DOHH2 (cell line): ENCODE results near the gene RALGDS.

Experiments used
- EZH2phosphoT487 ChIP-seq: fragments of 200-600 bp; sonication (generic); IDR thresholded peaks from 2 replicates; pipeline ENCODE4 v1.6.1; 2017; ENCODE audit warnings: borderline replicate concordance, mild to moderate bottlenecking, antibody characterized with exemption, low read length, moderate library complexity, mixed read lengths
- TF ChIP-seq, protein P1 (sequence below): fragments of 200-600 bp; sonication (generic); IDR thresholded peaks from one replicate; pipeline ENCODE4 v1.5.1; 2014; ENCODE audit warnings: antibody characterized with exemption, mild to moderate bottlenecking, low read depth, low read length; ENCODE audit not compliant: poor library complexity, severe bottlenecking

DNA sequence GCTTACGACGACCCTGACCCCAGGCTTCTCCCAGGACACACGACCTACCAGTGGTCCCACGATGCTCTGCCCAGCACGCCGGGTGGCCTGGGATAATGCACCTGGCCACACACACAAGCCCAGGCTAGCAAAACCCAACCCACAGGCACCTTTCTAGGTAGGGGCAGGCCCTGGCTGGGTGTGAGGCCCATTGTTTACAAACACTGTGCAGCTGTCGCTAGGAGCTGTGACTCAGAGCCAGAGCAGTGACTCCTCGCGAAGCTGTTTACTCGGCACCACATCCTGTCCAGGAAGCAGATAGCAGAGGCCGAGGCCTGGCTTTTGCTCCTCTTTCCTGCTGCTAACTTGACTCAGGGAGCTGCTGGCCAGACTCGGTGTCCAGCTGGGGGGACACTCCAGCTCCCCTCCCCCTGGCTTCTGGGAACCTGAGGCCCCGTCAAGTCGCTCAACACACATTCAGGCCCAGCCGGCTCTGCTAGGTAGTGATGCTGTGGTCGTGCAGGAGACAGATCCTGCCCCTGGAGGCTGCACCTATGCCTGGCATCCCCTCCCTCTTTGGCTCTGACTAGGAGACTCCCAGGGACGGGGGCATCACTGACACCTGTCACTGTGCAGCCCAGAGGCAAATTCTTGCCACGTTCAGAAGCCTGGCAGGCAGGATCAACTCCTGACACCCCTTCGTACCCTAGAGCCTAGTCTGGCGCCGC, 12.8 kb upstream of the RALGDS start:
- TF ChIP-seq, protein P1, sequence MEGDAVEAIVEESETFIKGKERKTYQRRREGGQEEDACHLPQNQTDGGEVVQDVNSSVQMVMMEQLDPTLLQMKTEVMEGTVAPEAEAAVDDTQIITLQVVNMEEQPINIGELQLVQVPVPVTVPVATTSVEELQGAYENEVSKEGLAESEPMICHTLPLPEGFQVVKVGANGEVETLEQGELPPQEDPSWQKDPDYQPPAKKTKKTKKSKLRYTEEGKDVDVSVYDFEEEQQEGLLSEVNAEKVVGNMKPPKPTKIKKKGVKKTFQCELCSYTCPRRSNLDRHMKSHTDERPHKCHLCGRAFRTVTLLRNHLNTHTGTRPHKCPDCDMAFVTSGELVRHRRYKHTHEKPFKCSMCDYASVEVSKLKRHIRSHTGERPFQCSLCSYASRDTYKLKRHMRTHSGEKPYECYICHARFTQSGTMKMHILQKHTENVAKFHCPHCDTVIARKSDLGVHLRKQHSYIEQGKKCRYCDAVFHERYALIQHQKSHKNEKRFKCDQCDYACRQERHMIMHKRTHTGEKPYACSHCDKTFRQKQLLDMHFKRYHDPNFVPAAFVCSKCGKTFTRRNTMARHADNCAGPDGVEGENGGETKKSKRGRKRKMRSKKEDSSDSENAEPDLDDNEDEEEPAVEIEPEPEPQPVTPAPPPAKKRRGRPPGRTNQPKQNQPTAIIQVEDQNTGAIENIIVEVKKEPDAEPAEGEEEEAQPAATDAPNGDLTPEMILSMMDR: no peak
- no peak for TF ChIP-seq EZH2phosphoT487
